ENCODE measurements around the gene OR8S1. TPM values are rescaled to one million over a fixed set of nuclear protein-coding genes. Genes with fewer than 3 reads are reported as not detected.
"Not testable (repeated sequence)": the region's sequence is repeated elsewhere in the genome, so short reads cannot be mapped to it uniquely, and the experiment has no call there.

OR8S1 gene
- total RNA-seq, 1 experiment from 2014 or later: not detected

DNA sequence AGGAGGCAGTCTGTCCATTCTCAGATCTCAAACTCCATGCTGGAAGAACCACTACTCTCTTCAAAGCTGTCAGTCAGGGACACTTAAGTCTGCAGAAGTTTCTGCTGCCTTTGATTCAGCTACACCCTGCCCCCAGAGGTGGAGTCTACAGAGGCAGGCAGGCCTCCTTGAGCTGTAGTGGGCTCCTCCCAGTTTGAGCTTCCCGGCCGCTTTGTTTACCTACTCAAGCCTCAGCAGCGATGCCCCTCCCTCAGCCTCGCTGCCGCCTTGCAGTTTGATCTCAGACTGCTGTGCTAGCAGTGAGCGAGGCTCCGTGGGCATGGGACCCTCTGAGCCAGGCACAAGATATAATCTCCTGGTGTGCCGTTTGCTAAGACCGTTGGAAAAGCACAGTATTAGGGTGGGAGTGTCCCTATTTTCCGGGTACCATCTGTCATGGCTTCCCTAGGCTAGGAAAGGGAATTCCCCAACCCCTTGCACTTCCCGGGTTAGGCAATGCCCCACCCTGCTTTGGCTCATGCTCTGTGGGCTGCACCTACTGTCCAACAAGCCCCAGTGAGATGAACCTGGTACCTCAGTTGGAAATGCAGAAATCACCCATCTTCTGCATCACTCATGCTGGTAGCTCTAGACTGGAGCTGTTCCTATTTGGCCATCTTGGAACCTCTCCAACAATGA is 28.4 kb downstream of the OR8S1 start:
- not testable (repeated sequence) for DNase-seq (ENCODE audit: low read depth)

DNA sequence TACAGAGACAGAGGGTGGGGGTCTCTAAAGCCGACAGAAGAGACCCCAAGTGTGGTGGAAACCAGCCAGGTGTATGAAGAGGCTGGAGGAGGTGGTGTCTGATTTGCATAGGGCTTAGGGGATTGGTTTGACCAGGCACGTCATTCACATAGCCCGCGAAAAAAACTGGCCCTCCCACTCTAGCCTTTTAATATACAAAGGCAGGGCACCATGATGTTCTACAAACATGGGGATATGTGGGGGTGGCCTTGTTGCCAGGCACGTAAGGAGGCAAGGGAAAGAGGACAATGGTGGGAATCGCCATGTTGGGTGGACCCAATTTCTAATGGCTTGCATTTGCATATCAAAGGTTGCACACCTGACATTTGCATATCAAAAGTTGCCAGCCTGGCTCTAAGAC is 31.2 kb downstream of the OR8S1 start:
- DNase-seq (ENCODE audit: low read depth): no peak

DNA sequence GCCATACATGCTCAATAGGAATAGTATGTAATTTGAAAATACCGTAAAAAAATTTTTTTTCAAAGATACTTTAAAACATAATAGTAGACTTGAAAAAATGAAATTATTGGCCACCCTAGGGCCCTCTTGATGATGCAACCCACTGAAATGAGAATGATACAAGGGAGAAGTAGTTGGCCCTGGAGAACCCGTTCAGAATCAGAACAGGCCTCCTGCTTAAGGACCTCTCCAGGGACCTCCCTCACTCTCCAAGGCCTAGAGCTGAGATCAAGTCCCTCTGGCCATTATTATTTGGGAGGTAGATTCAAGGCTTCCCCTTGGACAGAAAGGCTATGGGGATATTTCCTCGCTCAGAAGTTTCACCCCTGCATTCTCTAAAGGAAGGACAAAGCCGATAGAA is 32.5 kb downstream of the OR8S1 start:
- no peak for DNase-seq (ENCODE audit: low read depth)

DNA sequence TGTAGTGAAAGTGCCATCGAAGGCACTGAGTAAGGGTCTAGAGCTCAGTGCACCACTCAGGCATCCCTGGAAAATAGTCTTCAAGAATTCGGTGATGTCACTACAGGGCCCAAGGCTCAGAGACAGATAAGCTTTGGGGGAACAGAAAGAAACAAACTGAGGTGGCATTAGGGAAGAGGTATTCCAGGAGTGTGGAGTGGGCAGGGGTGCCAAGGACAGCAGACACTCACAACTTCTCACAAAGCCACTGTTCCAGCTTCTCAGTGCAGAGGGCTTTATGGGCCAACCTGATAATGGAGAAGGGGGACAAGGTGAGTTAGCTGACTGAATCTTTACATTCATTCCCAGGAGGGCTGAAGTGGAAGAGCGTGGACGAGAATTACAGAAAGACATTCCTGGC is 42.3 kb downstream of the OR8S1 start:
- DNase-seq (ENCODE audit: low read depth): no peak

DNA sequence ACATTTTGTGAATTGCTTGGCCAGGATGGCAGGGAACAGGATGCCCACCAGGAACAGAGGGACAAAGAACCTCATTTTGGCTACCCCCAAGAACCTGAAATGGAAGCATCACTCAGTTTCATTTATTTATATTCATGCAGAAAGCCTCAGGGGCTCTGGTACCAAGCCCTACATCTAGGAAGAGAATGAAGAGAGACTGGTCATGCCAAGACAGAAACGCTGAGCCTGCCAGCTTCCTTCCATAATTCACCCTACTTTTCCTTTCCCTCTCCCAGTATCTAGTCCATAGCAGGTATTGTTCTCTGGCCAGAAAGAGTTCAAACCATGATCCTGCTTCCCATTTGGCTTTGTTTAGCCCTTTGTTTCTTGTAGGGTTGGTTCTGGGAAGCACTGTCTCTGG is 44.5 kb downstream of the OR8S1 start, which contains the start of gene LALBA:
Gene LALBA, minus strand, starts transcription at position 101 of the 400 bp plus-strand sequence. Its CDS starts 26 bp downstream, at position 75.
- no peak for DNase-seq (ENCODE audit: low read depth)

DNA sequence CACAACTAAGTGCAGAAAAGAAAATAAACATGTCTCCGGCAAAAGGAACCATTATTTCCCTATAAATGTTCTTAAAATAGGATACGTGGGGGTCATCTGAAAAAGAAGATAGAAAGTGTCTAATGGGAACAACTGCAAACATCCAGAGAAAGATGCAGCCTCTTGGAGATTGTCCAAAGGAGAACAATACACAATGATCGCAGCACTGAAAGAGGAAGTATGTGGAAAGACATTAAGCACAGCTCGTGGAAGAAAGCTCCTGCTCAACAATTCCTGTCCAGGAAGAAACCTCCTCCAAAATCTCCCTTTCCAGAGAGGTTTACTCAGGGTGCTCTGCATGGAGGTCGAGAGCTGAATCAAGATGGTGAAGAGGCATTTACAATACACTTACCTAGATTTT is 46.9 kb downstream of the OR8S1 start:
- no peak for DNase-seq (ENCODE audit: low read depth)

Other genes with a start within 250 kb of the OR8S1 start
- 3.9 and 7.8 TPM in 2 replicates for gene ZNF641, start 174.7 kb upstream of the OR8S1 start, total RNA-seq (2014; rRNA removed; shearing (Covaris generic))
- gene ANP32D, start 53.1 kb upstream of the OR8S1 start, total RNA-seq (2014; rRNA removed; shearing (Covaris generic)): not detected in 2 replicates
- gene C12orf54, start 43.1 kb upstream of the OR8S1 start, total RNA-seq (2014; rRNA removed; shearing (Covaris generic)): not detected in 2 replicates
- not detected in 2 replicates for gene LALBA, start 44.4 kb downstream of the OR8S1 start, total RNA-seq (2014; rRNA removed; shearing (Covaris generic))
- 52.8 and 63.8 TPM in 2 replicates for gene KANSL2, start 156.6 kb downstream of the OR8S1 start, total RNA-seq (2014; rRNA removed; shearing (Covaris generic))
- gene CCNT1, start 191.1 kb downstream of the OR8S1 start, total RNA-seq (2014; rRNA removed; shearing (Covaris generic)): 17.0 and 33.2 TPM in 2 replicates

Measured in M059J (cell line).